Thoracic aorta (tissue), 2 donors: ENCODE data around the gene TFF3. TPM values are rescaled to one million over a fixed set of nuclear protein-coding genes. Genes with fewer than 3 reads are reported as not detected.

Experiments
- ATAC-seq: fragments of 150-250 bp; one replicate; pipeline ENCODE4 v1.8.0; 2017; ENCODE audit warnings: low read depth; ENCODE audit not compliant: insufficient number of reproducible peaks, low FRiP score
- DNase-seq: peaks from one replicate; pipeline ENCODE4 v3.0.0-alpha.2; 2020; ENCODE audit warnings: low spot score
- H3K27ac ChIP-seq, 2 donors: fragments of 200-600 bp; sonication (generic); 1 replicate in 1 of 2; 2 replicates in 1 of 2; pipeline ENCODE4 v1.5.1; 2016; ENCODE audit warnings: mild to moderate bottlenecking in 2 of 2, moderate library complexity in 2 of 2
- H3K27me3 ChIP-seq: fragments of 200-600 bp; sonication (generic); replicated peaks from 2 replicates; pipeline ENCODE4 v1.6.0; 2016; ENCODE audit warnings: mild to moderate bottlenecking; ENCODE audit not compliant: insufficient read depth
- H3K36me3 ChIP-seq: fragments of 200-600 bp; sonication (generic); one replicate; pipeline ENCODE4 v1.5.1; 2016
- H3K4me1 ChIP-seq, 2 donors: fragments of 200-600 bp; sonication (generic); 1 replicate in 1 of 2; 2 replicates in 1 of 2; pipeline versions ENCODE4 v1.5.1 to v1.6.0; 2016; ENCODE audit warnings: low read depth in 2 of 2, mild to moderate bottlenecking in 1 of 2; ENCODE audit not compliant: control insufficient read depth in 1 of 2
- H3K4me3 ChIP-seq: fragments of 200-600 bp; sonication (generic); 2 replicates; pipeline ENCODE4 v1.5.1; 2016; ENCODE audit warnings: mild to moderate bottlenecking
- H3K9me3 ChIP-seq: fragments of 200-600 bp; sonication (generic); 2 replicates; pipeline ENCODE4 v1.5.1; 2016
- CTCF ChIP-seq: fragments of 200-600 bp; sonication (generic); IDR thresholded peaks from one replicate; pipeline ENCODE4 v1.5.1; 2019; ENCODE audit warnings: antibody characterized with exemption
- total RNA-seq, 2 donors: library from RNA; depleted of rRNA; stranded (reverse); fragments of >200 nt; gene quantifications; one replicate each; pipeline versions ENCODE4 v1.1.0 to v1.2.3, GENCODE V29; 2016

Gene TFF3
- total RNA-seq, 2 donors from 2014 or later = 3.2 TPM; not detected in 1

- Histone ChIP-seq H3K27me3 (no peaks in the 10 kb centered on the region), H3K27ac (no peak overlapping the region), H3K9me3 (no peaks in the 10 kb centered on the region), H3K4me3 (no peak overlapping the region), H3K36me3 (no peaks in the 10 kb centered on the region), H3K4me1 (no peaks in the 10 kb centered on the region)
- no peak for TF ChIP-seq CTCF
- ATAC-seq (no peak), DNase-seq (no peak)
Observed at GRCh38 chr21:42338729-42339715, 23.8 kb upstream of the TFF3 start.

GRCh38 chr21:42337830-42338728 is 22.9 kb upstream of the TFF3 start:
- Histone ChIP-seq H3K4me3 (no peak overlapping the region), H3K27me3 (no peaks in the 10 kb centered on the region), H3K27ac (no peak overlapping the region), H3K4me1 (no peaks in the 10 kb centered on the region), H3K36me3 (no peaks in the 10 kb centered on the region), H3K9me3 (no peaks in the 10 kb centered on the region)
- DNase-seq (no peak), ATAC-seq (no peak)
- TF ChIP-seq CTCF = no peak

GRCh38 chr21:42337276-42337675 is 22.1 kb upstream of the TFF3 start:
- Histone ChIP-seq H3K27ac (no peak overlapping the region), H3K4me1 (no peaks in the 10 kb centered on the region)

GRCh38 chr21:42336054-42336453 is 20.8 kb upstream of the TFF3 start:
- Histone ChIP-seq H3K9me3 (no peaks in the 10 kb centered on the region), H3K4me1 (no peaks in the 10 kb centered on the region), H3K27ac (no peak overlapping the region), H3K4me3 (no peak overlapping the region), H3K36me3 (no peaks in the 10 kb centered on the region), H3K27me3 (no peaks in the 10 kb centered on the region)
- DNase-seq = no peak
- TF ChIP-seq CTCF = no peak
- no peak for ATAC-seq

More at GRCh38 chr21:42337276-42337675, 22.1 kb upstream of the TFF3 start:
- ATAC-seq (no peak), DNase-seq (no peak)
- Histone ChIP-seq H3K4me3 (no peak overlapping the region), H3K9me3 (no peaks in the 10 kb centered on the region), H3K36me3 (no peaks in the 10 kb centered on the region), H3K27me3 (no peaks in the 10 kb centered on the region)
- no peak for TF ChIP-seq CTCF
